ENCODE results near the gene CNTN5.

Gene CNTN5

GRCh38 chr11:100133114-100133513 is 1112.4 kb downstream of the CNTN5 start:
- no peak for DNase-seq (ENCODE audit: low read depth)
- TF ChIP-seq, protein P1, sequence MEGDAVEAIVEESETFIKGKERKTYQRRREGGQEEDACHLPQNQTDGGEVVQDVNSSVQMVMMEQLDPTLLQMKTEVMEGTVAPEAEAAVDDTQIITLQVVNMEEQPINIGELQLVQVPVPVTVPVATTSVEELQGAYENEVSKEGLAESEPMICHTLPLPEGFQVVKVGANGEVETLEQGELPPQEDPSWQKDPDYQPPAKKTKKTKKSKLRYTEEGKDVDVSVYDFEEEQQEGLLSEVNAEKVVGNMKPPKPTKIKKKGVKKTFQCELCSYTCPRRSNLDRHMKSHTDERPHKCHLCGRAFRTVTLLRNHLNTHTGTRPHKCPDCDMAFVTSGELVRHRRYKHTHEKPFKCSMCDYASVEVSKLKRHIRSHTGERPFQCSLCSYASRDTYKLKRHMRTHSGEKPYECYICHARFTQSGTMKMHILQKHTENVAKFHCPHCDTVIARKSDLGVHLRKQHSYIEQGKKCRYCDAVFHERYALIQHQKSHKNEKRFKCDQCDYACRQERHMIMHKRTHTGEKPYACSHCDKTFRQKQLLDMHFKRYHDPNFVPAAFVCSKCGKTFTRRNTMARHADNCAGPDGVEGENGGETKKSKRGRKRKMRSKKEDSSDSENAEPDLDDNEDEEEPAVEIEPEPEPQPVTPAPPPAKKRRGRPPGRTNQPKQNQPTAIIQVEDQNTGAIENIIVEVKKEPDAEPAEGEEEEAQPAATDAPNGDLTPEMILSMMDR (IDR thresholded peaks at IDR 0.05; ENCODE audit: low read depth, low read length, missing control alignments): no peak
- H3K4me3 ChIP-seq (ENCODE audit: low read depth, low read length): no peak overlapping the region

DNA sequence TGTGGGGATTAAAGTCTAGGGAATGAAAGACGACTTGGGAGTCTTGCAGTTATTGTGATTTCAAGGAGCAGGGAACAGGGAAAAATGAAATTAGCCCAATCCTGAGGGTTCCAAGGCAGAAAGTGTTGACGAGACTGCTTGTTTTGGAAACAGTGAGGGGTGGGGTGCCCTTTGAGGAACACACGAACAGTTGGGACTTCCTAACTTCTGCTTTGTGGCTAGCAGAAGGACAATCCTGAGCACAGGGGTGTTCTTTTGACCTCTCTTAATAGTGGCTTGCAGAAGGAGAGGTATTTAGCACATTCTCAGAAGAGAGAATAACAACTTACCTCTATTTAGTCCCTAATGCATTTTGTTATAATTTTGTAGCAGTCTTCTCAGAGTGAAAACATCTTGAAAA is 1120.5 kb downstream of the CNTN5 start:
- DNase-seq (ENCODE audit: low read depth): no peak
- TF ChIP-seq, protein P1 (IDR thresholded peaks at IDR 0.05; ENCODE audit: low read depth, low read length, missing control alignments): no peak
- no peak overlapping the region for H3K4me3 ChIP-seq (ENCODE audit: low read depth, low read length)

DNA sequence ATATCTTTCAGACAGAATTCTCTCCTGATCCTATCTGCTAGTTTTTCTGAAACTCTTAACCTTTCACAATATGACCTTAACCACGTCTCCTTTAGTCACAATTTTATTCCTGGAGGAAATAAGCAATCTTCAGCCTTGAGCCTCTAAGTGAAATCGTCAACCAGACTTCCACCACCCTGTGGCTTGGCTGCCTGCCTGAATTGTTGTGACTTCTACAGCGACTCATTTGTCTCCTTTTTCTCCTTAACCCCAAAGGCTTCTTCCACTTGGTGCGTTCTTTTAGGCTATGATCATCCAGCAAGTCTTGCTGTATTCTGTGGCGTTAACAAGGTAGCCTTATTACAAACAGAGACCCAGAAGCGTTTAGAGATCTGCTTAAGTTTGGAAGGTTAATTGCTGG is 1131.2 kb downstream of the CNTN5 start:
- TF ChIP-seq, protein P1 (IDR thresholded peaks at IDR 0.05; ENCODE audit: low read depth, low read length, missing control alignments): no peak
- H3K4me3 ChIP-seq (ENCODE audit: low read depth, low read length): no peak overlapping the region
- DNase-seq (ENCODE audit: low read depth): no peak

DNA sequence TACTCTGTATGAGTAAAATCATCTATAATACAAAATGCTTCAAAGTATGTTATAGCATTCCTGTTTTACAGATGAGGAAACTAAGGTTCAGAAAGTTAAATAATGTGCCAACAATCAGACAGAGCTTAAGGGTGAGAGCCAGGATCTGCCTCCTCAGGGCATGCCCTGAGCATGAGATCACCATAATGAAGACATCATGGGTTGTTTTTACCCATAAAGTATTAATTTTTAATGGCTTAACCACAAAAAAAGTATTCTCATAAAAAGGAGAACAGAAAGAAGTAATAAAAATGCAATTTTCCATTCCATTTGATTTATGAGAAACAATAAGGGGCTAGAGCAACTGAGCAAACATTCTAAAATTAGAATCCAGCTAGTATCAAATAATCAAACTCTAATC is 1132.0 kb downstream of the CNTN5 start:
- H3K4me3 ChIP-seq (ENCODE audit: low read depth, low read length): no peak overlapping the region
- TF ChIP-seq, protein P1 (IDR thresholded peaks at IDR 0.05; ENCODE audit: low read depth, low read length, missing control alignments): no peak
- no peak for DNase-seq (ENCODE audit: low read depth)

GRCh38 chr11:100163471-100163870 is 1142.7 kb downstream of the CNTN5 start:
- no peak for DNase-seq (ENCODE audit: low read depth)
- no peak overlapping the region for H3K4me3 ChIP-seq (ENCODE audit: low read depth, low read length)
- TF ChIP-seq, protein P1 (IDR thresholded peaks at IDR 0.05; ENCODE audit: low read depth, low read length, missing control alignments): no peak

- TF ChIP-seq, protein P1 (IDR thresholded peaks at IDR 0.05; ENCODE audit: low read depth, low read length, missing control alignments): no peak
- no peak for DNase-seq (ENCODE audit: low read depth)
- no peak overlapping the region for H3K4me3 ChIP-seq (ENCODE audit: low read depth, low read length)
Measured at GRCh38 chr11:100174881-100175280, 1154.1 kb downstream of the CNTN5 start.

DNA sequence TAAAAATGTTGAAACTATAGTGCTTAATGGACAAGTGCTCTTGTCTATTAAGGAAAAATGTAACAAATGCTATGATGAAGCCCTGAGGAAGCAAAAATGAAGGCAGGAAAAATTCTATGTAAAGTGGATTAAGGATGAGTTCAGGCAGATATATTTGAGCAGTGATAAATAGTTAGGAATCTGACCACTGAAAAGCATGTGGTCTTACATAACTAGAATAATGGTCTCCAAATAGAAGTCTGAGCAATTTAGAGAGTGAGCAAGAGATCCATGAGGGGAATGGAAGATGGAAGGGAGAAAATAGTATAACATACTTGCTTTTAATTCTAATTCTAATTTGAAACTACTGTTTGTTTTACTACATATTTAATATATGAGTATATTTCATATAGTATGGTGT is 1155.7 kb downstream of the CNTN5 start:
- H3K4me3 ChIP-seq (ENCODE audit: low read depth, low read length): no peak overlapping the region
- TF ChIP-seq, protein P1 (IDR thresholded peaks at IDR 0.05; ENCODE audit: low read depth, low read length, missing control alignments): no peak
- DNase-seq (ENCODE audit: low read depth): no peak

Measured in GM12864 (cell line).